ENCODE results near the gene SVIL.

- TF ChIP-seq CTCF (IDR thresholded peaks at IDR 0.05) = no peak
- TF ChIP-seq POLR2A (IDR thresholded peaks at IDR 0.05) = no peak
Observed at GRCh38 chr10:29434111-29434510, 200.7 kb downstream of the SVIL start.

Measured in heart left ventricle (tissue), 13 donors.